HCT116 (cell line): ENCODE measurements around the gene BRAT1. TPM values are rescaled to one million over a fixed set of nuclear protein-coding genes. Genes with fewer than 3 reads are reported as not detected.

ENCODE experiments used
- ATAC-seq: fragments of 200-7000 bp; cut with Tn5 transposase; 2 replicates; pipeline ENCODE4 v1.9.1; 2020; ENCODE audit warnings: mild to moderate bottlenecking, moderate library complexity
- BruUV-seq: library from RNA; stranded (reverse); fragments of 400-500 nt; replicated peaks from 2 replicates; lab custom pipeline; 2021; lab: Mats Ljungman, UMichigan
- CTCF ChIA-PET: fragments of 300-600 bp; sonication (Branson Sonifier 250); formaldehyde crosslinking; loops from one replicate; lab custom pipeline; 2021; ENCODE audit warnings: antibody characterized with exemption; lab: Charles Lee
- POLR2A ChIA-PET: fragments of 300-600, 350-600 bp; sonication (Branson Sonifier 250); formaldehyde crosslinking; loops from one replicate; lab custom pipeline; 2021; ENCODE audit warnings: antibody characterized with exemption; lab: Charles Lee
- RAD21 ChIA-PET, 2 experiments: fragments of 300-600 bp; sonication (Branson Sonifier 250); formaldehyde crosslinking; loops; one replicate each; lab custom pipeline; 2023; ENCODE audit warnings: low total read pairs in 2 of 2; ENCODE audit not compliant: uncharacterized antibody in 2 of 2, unreplicated experiment in 2 of 2, low non-redundant PET in 1 of 2; lab: Charles Lee
- DNase-seq: peaks from one replicate; pipeline ENCODE4 v3.0.0-alpha.2; 2010; ENCODE audit warnings: low read depth, low spot score
- H2AFZ ChIP-seq: fragments of 200-600 bp; shearing (Covaris generic), sonication (generic); 2 replicates; pipeline ENCODE4 v1.6.1; 2017; ENCODE audit warnings: low read depth, mixed run types, mixed read lengths, antibody characterized with exemption, low read length; ENCODE audit not compliant: poor library complexity, severe bottlenecking
- H3K27ac ChIP-seq: 2 replicates; pipeline ENCODE4 v1.5.1; 2012; ENCODE audit warnings: low read depth, low read length
- H3K27me3 ChIP-seq: fragments of 200-600 bp; sonication (generic); 2 replicates; pipeline ENCODE4 v1.6.1; 2016; ENCODE audit warnings: mixed run types, low read length, mixed read lengths; ENCODE audit not compliant: insufficient read depth
- H3K36me3 ChIP-seq, 2 experiments: fragments of 200-500 bp in 1 of 2; fragments of 200-600 bp in 1 of 2; sonication (Bioruptor generic) in 1 of 2; sonication (generic) in 1 of 2; 2 replicates each; pipeline versions ENCODE4 v1.5.1 to v1.6.1; 2014 to 2016; ENCODE audit warnings: low read length in 2 of 2, inconsistent platforms in 1 of 2, mixed read lengths in 1 of 2, mixed run types in 1 of 2; ENCODE audit not compliant: insufficient read depth in 2 of 2, control insufficient read depth in 1 of 2
- H3K4me1 ChIP-seq, 2 experiments: fragments of 200-600 bp in 1 of 2; sonication (generic) in 1 of 2; 2 replicates each; pipeline versions ENCODE4 v1.5.1 to v1.6.1; 2012 to 2017; ENCODE audit warnings: low read length in 2 of 2, inconsistent platforms in 1 of 2, mild to moderate bottlenecking in 1 of 2, mixed read lengths in 1 of 2, mixed run types in 1 of 2, moderate library complexity in 1 of 2; ENCODE audit not compliant: insufficient read depth in 2 of 2, control insufficient read depth in 1 of 2
- H3K4me2 ChIP-seq: fragments of 200-600 bp; sonication (generic); 2 replicates; pipeline ENCODE4 v1.6.1; 2017; ENCODE audit warnings: mixed run types, low read length, mixed read lengths
- H3K4me3 ChIP-seq, 2 experiments: fragments of 200-600 bp in 1 of 2; sonication (generic) in 1 of 2; replicated peaks in 1 of 2; 2 replicates each; pipeline ENCODE4 v1.5.1; 2011 to 2016; ENCODE audit warnings: low read length in 2 of 2, control low read depth in 1 of 2, low read depth in 1 of 2, mild to moderate bottlenecking in 1 of 2, mixed read lengths in 1 of 2, mixed run types in 1 of 2
- H3K79me2 ChIP-seq: fragments of 200-600 bp; sonication (generic); 2 replicates; pipeline ENCODE4 v1.6.1; 2017; ENCODE audit warnings: mild to moderate bottlenecking, mixed run types, low read length, moderate library complexity, mixed read lengths; ENCODE audit not compliant: insufficient read depth
- H3K9ac ChIP-seq: fragments of 200-600 bp; sonication (generic); 2 replicates; pipeline ENCODE4 v1.6.1; 2016; ENCODE audit warnings: low read length, mixed read lengths
- H3K9me2 ChIP-seq: fragments of 200-600 bp; sonication (generic), shearing (Covaris generic); 2 replicates; pipeline ENCODE4 v1.6.1; 2017; ENCODE audit warnings: mixed run types, mild to moderate bottlenecking, moderate library complexity; ENCODE audit not compliant: insufficient read depth
- H3K9me3 ChIP-seq, 2 experiments: fragments of 200-500 bp in 1 of 2; fragments of 200-600 bp in 1 of 2; sonication (Bioruptor generic) in 1 of 2; sonication (generic) in 1 of 2; 2 replicates each; pipeline ENCODE4 v1.6.1; 2014 to 2017; ENCODE audit warnings: low read length in 2 of 2, mixed read lengths in 2 of 2, inconsistent platforms in 1 of 2, low read depth in 1 of 2, mild to moderate bottlenecking in 1 of 2, mixed run types in 1 of 2, moderate library complexity in 1 of 2; ENCODE audit not compliant: control insufficient read depth in 1 of 2, insufficient read depth in 1 of 2
- H4K20me1 ChIP-seq: fragments of 200-600 bp; sonication (generic), shearing (Covaris generic); 2 replicates; pipeline ENCODE4 v1.6.1; 2017; ENCODE audit warnings: mixed run types, mild to moderate bottlenecking, moderate library complexity; ENCODE audit not compliant: insufficient read depth
- ATF3 ChIP-seq: IDR thresholded peaks from 2 replicates; pipeline ENCODE4 v1.6.1; 2012
- CEBPB ChIP-seq: IDR thresholded peaks from 2 replicates; pipeline ENCODE4 v1.6.1; 2012; ENCODE audit warnings: low read depth
- CTCF ChIP-seq, 3 experiments: fragments of 200-600 bp in 1 of 3; sonication (generic) in 1 of 3; IDR thresholded peaks in 2 of 3; conservative IDR thresholded peaks in 1 of 3; 2 replicates each; pipeline ENCODE4 v1.5.1; 2012 to 2017; ENCODE audit warnings: low read depth in 2 of 3, low read length in 2 of 3, antibody characterized with exemption in 1 of 3, borderline replicate concordance in 1 of 3, control low read depth in 1 of 3, mild to moderate bottlenecking in 1 of 3, mixed read lengths in 1 of 3, mixed run types in 1 of 3, moderate library complexity in 1 of 3; ENCODE audit not compliant: insufficient read depth in 1 of 3
- ELF1 ChIP-seq: IDR thresholded peaks from 2 replicates; pipeline ENCODE4 v1.6.1; 2012; ENCODE audit warnings: low read depth, borderline replicate concordance
- EZH2 ChIP-seq: fragments of 200-600 bp; sonication (generic); IDR thresholded peaks from 2 replicates; pipeline ENCODE4 v1.6.1; 2017; ENCODE audit warnings: antibody characterized with exemption, mixed run types
- EZH2phosphoT487 ChIP-seq: fragments of 200-600 bp; IDR thresholded peaks from 2 replicates; pipeline ENCODE4 v1.6.1; 2018; ENCODE audit warnings: antibody characterized with exemption, borderline replicate concordance
- MAX ChIP-seq: IDR thresholded peaks from 2 replicates; pipeline ENCODE4 v1.6.1; 2012
- POLR2A ChIP-seq: IDR thresholded peaks from 2 replicates; pipeline ENCODE4 v1.7.0; 2011; ENCODE audit warnings: borderline replicate concordance; ENCODE audit not compliant: insufficient read depth, insufficient read length; ENCODE audit errors: extremely low read depth
- POLR2AphosphoS5 ChIP-seq: IDR thresholded peaks from 2 replicates; pipeline ENCODE4 v1.6.1; 2011; ENCODE audit warnings: mild to moderate bottlenecking, low read depth, low read length, moderate library complexity
- RAD21 ChIP-seq: IDR thresholded peaks from 2 replicates; pipeline ENCODE4 v1.6.1; 2012; ENCODE audit warnings: low read depth, mild to moderate bottlenecking
- SP1 ChIP-seq: IDR thresholded peaks from 2 replicates; pipeline ENCODE4 v1.6.1; 2012; ENCODE audit warnings: low read depth
- SRF ChIP-seq: IDR thresholded peaks from 2 replicates; pipeline ENCODE4 v1.6.1; 2012; ENCODE audit warnings: low read depth
- TCF7L2 ChIP-seq: IDR thresholded peaks from 2 replicates; pipeline ENCODE4 v1.7.0; 2011; ENCODE audit warnings: borderline replicate concordance, inconsistent platforms; ENCODE audit not compliant: insufficient read depth, insufficient read length; ENCODE audit errors: extremely low read depth
- YY1 ChIP-seq: IDR thresholded peaks from 2 replicates; pipeline ENCODE4 v1.6.1; 2011; ENCODE audit warnings: low read length, low read depth, moderate library complexity, mild to moderate bottlenecking; ENCODE audit not compliant: insufficient replicate concordance; ENCODE audit errors: extremely low read depth
- ZBTB33 ChIP-seq: IDR thresholded peaks from 2 replicates; pipeline ENCODE4 v1.6.1; 2011; ENCODE audit warnings: mild to moderate bottlenecking, low read length, moderate library complexity; ENCODE audit not compliant: insufficient replicate concordance; ENCODE audit errors: extremely low read depth
- ZFX ChIP-seq: fragments of 450-650 bp; IDR thresholded peaks from 2 replicates; pipeline ENCODE4 v1.6.1; 2017
- ZNF274 ChIP-seq: fragments of 200-500 bp; sonication (Bioruptor generic); IDR thresholded peaks from 2 replicates; pipeline ENCODE4 v1.6.1; 2014; ENCODE audit warnings: mild to moderate bottlenecking, low read depth, low read length, inconsistent platforms
- intact Hi-C: fragments of 100-400 bp; cut with micrococcal nuclease; formaldehyde crosslinking; loops from 2 replicates; pipeline ENCODE4 v1.10.0; 2022
- total RNA-seq: library from RNA; stranded (reverse); gene quantifications from one replicate; pipeline ENCODE4 v1.2.1, GENCODE V29; 2021; ENCODE audit not compliant: unreplicated experiment

BRAT1 gene
- total RNA-seq, 1 experiment from 2014 or later, result 47.6 TPM

GRCh38 chr7:2530071-2530987, 25.0 kb downstream of the BRAT1 start:
- H3K79me2 ChIP-seq, result no peaks in the 10 kb centered on the region

More at GRCh38 chr7:2530071-2530987, 25.0 kb downstream of the BRAT1 start:
- Histone ChIP-seq H3K9me3 (no peaks in the 10 kb centered on the region), H3K4me3 (peak overlapping the region in 1 of 2 experiments; percentile 20; a peak in 1 of 4 replicates), H3K4me2 (peak overlapping the region; percentile 56), H3K27me3 (no peaks in the 10 kb centered on the region)
- ChIA-PET CTCF (no interaction called here), RAD21 (interaction anchor here in 1 of 2 experiments (0.6 kb wide), 2 partner anchors 25 to 79 kb away, joined by 3 read pairs; partner anchors contain the start of gene BRAT1), POLR2A (no interaction called here)
- intact Hi-C loops, result no loop called here
- peak; percentile 10 for ATAC-seq
- TF ChIP-seq TCF7L2, result no peak
- TF ChIP-seq EZH2, result no peak
- TF ChIP-seq POLR2A, result no peak
- no peak for TF ChIP-seq ATF3
- TF ChIP-seq POLR2AphosphoS5, result no peak
- no peak for TF ChIP-seq CTCF (IDR thresholded peaks at IDR 0.05 in 2 of 3, conservative IDR thresholded peaks at IDR 0.05 in 1 of 3; ENCODE audit: borderline replicate concordance in 1 of 3, insufficient read depth in 1 of 3, low read depth in 2 of 3, low read length in 2 of 3)
- no peak for TF ChIP-seq ZNF274
- TF ChIP-seq ELF1, result no peak
- no peak for TF ChIP-seq YY1
- TF ChIP-seq ZFX, result no peak
- TF ChIP-seq RAD21, result no peak
- TF ChIP-seq MAX, result no peak
- no peak for TF ChIP-seq SRF
- TF ChIP-seq SP1, result no peak
- no peak for TF ChIP-seq CEBPB
- TF ChIP-seq EZH2phosphoT487, result no peak
- no peak for TF ChIP-seq ZBTB33
- TF ChIP-seq, all 23 proteins: peak for 0
- H3K9me2 ChIP-seq, result no peaks in the 10 kb centered on the region
- no peak overlapping the region; the same call in 1 of the 2 replicates for H3K27ac ChIP-seq
- no peaks in the 10 kb centered on the region for H3K36me3 ChIP-seq
- H3K4me1 ChIP-seq, result peaks cover 38 to 44% of the 10 kb centered on the region in 2 experiments
- H4K20me1 ChIP-seq, result no peaks in the 10 kb centered on the region
- DNase-seq, result no peak
- no peak overlapping the region for H2AFZ ChIP-seq
- no TSS peak for BruUV-seq
- H3K9ac ChIP-seq, result peak overlapping the region; percentile 12; the same call in 1 of the 2 replicates
